HFF-Myc (cell line): Measurements from ENCODE around the gene MORN5.

Source experiments
- DNase-seq: peaks from one replicate; pipeline ENCODE4 v3.0.0-alpha.2; 2011; ENCODE audit warnings: low read depth; ENCODE audit errors: extremely low read depth
- H3K4me3 ChIP-seq: replicated peaks from 2 replicates; pipeline ENCODE4 v1.5.1; 2011; ENCODE audit warnings: low read depth, mild to moderate bottlenecking, control low read depth, low read length
- CTCF ChIP-seq: IDR thresholded peaks from 2 replicates; pipeline ENCODE4 v1.5.1; 2012; ENCODE audit warnings: mild to moderate bottlenecking, low read depth, low read length, control low read depth; ENCODE audit errors: missing control alignments

MORN5 gene

DNA sequence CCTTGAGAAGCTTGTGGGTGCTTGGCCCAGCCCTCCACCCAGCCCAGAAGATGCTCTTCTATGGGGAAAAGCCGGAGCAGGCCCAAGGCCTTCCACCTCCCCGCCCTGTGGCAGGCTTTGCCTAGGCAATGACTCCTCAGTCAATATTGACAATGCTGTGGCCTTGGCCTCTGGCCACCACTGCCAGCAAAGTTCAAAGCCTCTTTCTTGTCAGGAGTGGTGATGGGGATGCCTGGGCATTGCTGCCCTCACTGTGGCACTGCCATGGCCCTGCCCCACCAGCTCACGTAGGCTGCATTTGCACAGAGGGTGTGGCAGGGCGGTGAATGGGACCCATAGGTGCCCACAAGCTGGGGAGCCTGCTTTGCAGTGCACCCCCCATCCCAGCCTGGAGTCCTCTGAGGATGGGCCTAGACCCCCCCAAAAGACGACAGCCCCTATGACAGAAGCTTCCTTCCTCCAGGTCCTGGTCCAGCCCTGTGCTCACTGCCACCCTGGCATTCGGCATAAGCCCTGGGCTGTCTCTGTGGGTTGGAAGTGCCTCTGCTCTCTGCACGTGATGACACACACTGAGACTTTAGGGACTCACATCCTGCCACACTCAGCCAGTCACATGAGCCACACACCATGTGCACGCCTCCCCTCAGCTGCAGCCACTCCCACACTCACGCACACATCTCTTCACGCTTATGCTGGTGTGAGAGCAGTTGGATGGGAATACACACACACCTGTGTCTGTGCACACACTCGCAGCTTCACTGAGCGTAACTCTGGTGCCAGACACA, 31.1 kb downstream of the MORN5 start:
- H3K4me3 ChIP-seq = no peak overlapping the region
- DNase-seq = no peak
- TF ChIP-seq CTCF = no peak

DNA sequence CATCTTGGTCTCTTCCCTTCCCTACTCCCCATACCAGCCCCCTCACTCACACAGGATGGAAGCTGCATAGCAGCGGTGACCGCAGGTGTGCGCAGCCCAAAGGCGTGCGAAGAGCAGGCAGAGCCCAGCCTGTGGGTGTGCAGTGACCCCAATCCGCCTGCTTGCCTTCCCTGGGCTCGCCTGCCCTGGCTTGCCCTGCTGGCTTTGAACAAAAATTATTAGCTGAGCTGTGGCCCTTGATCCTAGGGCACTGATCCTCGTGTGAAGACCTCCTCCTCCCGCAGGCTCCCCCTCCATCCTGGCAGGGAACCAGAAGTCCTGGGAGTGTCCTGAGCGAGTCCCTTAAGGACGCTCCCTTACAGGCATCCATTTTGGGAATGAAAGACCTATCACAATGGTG, 31.9 kb downstream of the MORN5 start:
- DNase-seq = no peak
- TF ChIP-seq CTCF = no peak
- H3K4me3 ChIP-seq = no peak overlapping the region

GRCh38 chr9:122192261-122192875, 32.7 kb downstream of the MORN5 start:
- TF ChIP-seq CTCF = no peak
- DNase-seq = no peak
- no peak overlapping the region for H3K4me3 ChIP-seq

DNA sequence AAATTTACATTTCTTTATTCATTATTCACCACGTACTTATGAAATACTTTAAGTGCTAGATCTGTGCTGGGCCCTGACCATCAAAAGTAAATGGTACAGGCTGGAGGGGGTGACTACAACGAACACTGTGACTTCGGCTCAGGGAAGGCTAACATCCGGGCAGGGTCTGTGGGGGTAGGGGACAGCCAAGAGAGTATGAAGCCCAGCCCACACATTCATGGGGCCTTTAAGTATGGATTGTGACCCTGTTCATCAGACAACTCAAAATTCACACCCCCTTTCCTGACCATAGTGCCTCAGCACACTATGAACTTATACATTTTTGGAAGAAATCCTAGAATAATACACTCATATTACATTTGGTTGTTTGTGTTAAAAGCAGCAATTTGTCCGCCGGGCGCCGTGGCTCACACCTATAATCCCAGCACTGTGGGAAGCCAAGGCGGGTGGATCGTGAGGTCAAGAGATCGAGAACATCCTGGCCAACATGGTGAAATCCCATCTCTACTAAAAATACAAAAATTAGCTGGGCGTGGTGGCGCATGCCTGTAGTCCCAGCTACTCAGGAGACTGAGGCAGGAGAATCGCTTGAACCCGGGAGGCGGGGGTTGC, 33.3 kb downstream of the MORN5 start:
- no peak for DNase-seq

DNA sequence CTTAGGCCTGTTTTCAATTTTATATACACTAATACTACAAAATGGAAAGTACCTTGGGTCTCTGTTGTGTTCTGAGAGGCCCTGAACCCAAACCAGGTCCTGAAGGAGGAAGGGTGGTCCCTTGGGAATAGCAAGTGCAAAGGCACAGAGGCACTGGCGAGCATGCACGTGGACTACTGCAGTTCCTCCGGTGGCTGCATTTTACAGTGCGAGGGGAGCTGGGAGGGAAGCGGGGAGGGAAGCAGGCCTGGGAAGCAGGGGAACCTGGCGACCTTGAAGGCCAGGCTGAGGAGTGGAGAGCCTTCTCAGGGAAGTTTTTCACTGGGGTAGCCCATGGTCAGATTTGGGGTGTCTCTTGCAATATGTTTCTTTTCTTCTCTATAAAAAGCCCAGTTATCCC, 33.9 kb downstream of the MORN5 start:
- TF ChIP-seq CTCF = no peak
- no peak for DNase-seq

More for the DNA sequence above, 33.3 kb downstream of the MORN5 start:
- no peak for TF ChIP-seq CTCF
- no peak overlapping the region for H3K4me3 ChIP-seq

DNA sequence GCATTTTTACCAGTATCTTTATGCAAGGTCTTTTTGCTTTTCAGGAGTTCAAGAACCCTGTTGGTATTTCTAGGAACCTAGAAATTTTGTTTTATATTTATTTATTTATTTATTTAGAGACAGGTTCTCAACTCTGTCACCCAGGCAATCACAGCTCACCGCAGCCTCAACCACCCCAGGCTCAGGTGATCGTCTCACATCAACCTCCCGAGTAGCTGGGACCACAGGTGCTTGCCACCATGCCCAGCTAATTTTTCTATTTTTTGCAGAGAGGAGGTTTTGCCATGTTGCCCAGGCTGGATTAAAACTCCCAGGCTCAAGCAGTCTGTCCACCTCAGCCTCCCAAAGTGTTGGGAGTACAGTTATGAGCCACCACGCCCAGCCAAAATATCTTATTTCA, 36.2 kb downstream of the MORN5 start:
- no peak for DNase-seq
- H3K4me3 ChIP-seq = no peak overlapping the region
- no peak for TF ChIP-seq CTCF

More for the DNA sequence above, 33.9 kb downstream of the MORN5 start:
- H3K4me3 ChIP-seq = no peak overlapping the region
